Psoas muscle (tissue), 8 donors: ENCODE results near the gene TYRP1. TPM values are rescaled to one million over a fixed set of nuclear protein-coding genes. Genes with fewer than 3 reads are reported as not detected.

Source experiments
- ATAC-seq, 4 donors: fragments of 200-7000 bp; cut with Tn5 transposase; one replicate each; pipeline ENCODE4 v1.9.1; 2020; ENCODE audit warnings: moderate library complexity in 3 of 4, mild to moderate bottlenecking in 2 of 4
- DNase-seq, 2 donors: peaks; one replicate each; pipeline ENCODE4 v3.0.0-alpha.2; 2020
- H3K27ac ChIP-seq: fragments of 200-600 bp; one replicate; pipeline ENCODE4 v1.8.0; 2022
- H3K27me3 ChIP-seq, 3 donors: fragments of 200-600 bp in 1 of 3; one replicate each; pipeline versions ENCODE4 v1.6.1 to v1.8.0; 2013 to 2022; ENCODE audit warnings: low read length in 2 of 3, mild to moderate bottlenecking in 2 of 3, moderate library complexity in 1 of 3; ENCODE audit not compliant: insufficient read depth in 3 of 3
- H3K36me3 ChIP-seq, 2 donors: fragments of 200-600 bp in 1 of 2; one replicate each; pipeline versions ENCODE4 v1.6.1 to v1.8.0; 2013 to 2022; ENCODE audit warnings: low read depth in 1 of 2, mild to moderate bottlenecking in 1 of 2, moderate library complexity in 1 of 2; ENCODE audit not compliant: insufficient read depth in 1 of 2
- H3K4me1 ChIP-seq: fragments of 200-600 bp; one replicate; pipeline ENCODE4 v1.8.0; 2022
- H3K4me3 ChIP-seq: fragments of 200-600 bp; one replicate; pipeline ENCODE4 v1.8.0; 2022; ENCODE audit warnings: mild to moderate bottlenecking
- H3K9me3 ChIP-seq: fragments of 200-600 bp; one replicate; pipeline ENCODE4 v1.8.0; 2022
- CTCF ChIP-seq: fragments of 200-600 bp; IDR thresholded peaks from one replicate; pipeline ENCODE4 v1.8.0; 2022; ENCODE audit warnings: antibody characterized with exemption
- WGBS, 3 donors: extraction: QIAGEN DNeasy Blood & Tissue Kit; methylation state at CpG; one replicate each; pipeline versions ENCODE4 v1.1.6 to v1.1.7; 2013; 5-methylcytosine and 5-hydroxymethylcytosine counted together
- intact Hi-C, 2 donors: fragments of 100-400 bp; cut with DNase I; formaldehyde crosslinking; loops; one replicate each; pipeline versions ENCODE4 v1.11.0 to v1.14.2; 2022
- polyA plus RNA-seq, 3 donors: library from polyadenylated mRNA; stranded (reverse); fragments of 200-250 nt; gene quantifications; one replicate each; pipeline ENCODE4 v1.2.3, GENCODE V29; 2013
- total RNA-seq, 4 donors: library from RNA; stranded (reverse); fragmentation: NEBNext Ultra II Directional in 2 of 4; extraction: Animal tissue kit (Norgen Biotek cat#: 25700) in 2 of 4; gene quantifications; one replicate each; pipeline versions ENCODE4 v1.2.1 to v1.2.4, GENCODE V29; 2021 to 2023
- donor health status: healthy with polysubstance abuse.
- donor health status: DM: no; HTN: no; CAD: no; lungs with moderate emphysema.
- donor health status: Bipolar disorder and iron deficiency.
- donor health status: healthy.
- donor health status: DM: yes; HTN: yes; CAD: no.
- donor health status: DM: no; HTN: no; CAD: no.
- donor health status: DM: no; HTN: no; CAD: no.
- donor health status: DM: yes; HTN: yes; CAD: no.

TYRP1 gene
- total and polyA plus RNA-seq, 7 donors, result 0.31 to 10.7 (median 1.9) TPM

- intact Hi-C loops, result no loop called here
- no peak for TF ChIP-seq CTCF
- Histone ChIP-seq H3K9me3 (no peaks in the 10 kb centered on the region), H3K27me3 (no peaks in the 10 kb centered on the region), H3K4me1 (no peaks in the 10 kb centered on the region), H3K27ac (no peak overlapping the region), H3K36me3 (no peaks in the 10 kb centered on the region), H3K4me3 (no peak overlapping the region)
- ATAC-seq (no peak), DNase-seq (no peak)
- 4 to 11% (median 4%) methylated on average over 2 of the region's 2 CpGs for WGBS, 3 donors
These were observed 12.8 kb upstream of the TYRP1 start for GRCh38 chr9:12680341-12680740.

GRCh38 chr9:12680757-12681156 is 12.4 kb upstream of the TYRP1 start:
- Histone ChIP-seq H3K27ac (no peak overlapping the region), H3K4me1 (no peaks in the 10 kb centered on the region), H3K4me3 (no peak overlapping the region), H3K36me3 (no peaks in the 10 kb centered on the region), H3K9me3 (no peaks in the 10 kb centered on the region), H3K27me3 (no peaks in the 10 kb centered on the region)
- no peak for ATAC-seq
- no peak for TF ChIP-seq CTCF
- intact Hi-C loops, result no loop called here
- 81 to 89% (median 87%) methylated on average over 3 of the region's 3 CpGs for WGBS, 3 donors
- no peak for DNase-seq

- TF ChIP-seq CTCF, result no peak
- intact Hi-C loops, result no loop called here
- Histone ChIP-seq H3K4me3 (no peak overlapping the region), H3K27me3 (no peaks in the 10 kb centered on the region), H3K9me3 (no peaks in the 10 kb centered on the region), H3K27ac (no peak overlapping the region), H3K4me1 (no peaks in the 10 kb centered on the region), H3K36me3 (no peaks in the 10 kb centered on the region)
- DNase-seq (no peak), ATAC-seq (no peak)
These were observed 11.6 kb upstream of the TYRP1 start for GRCh38 chr9:12681620-12682019.

GRCh38 chr9:12684974-12685373 is 8.2 kb upstream of the TYRP1 start:
- 79% methylated on average over 1 of the region's 1 CpG for WGBS, 3 donors
- intact Hi-C loops, result no loop called here

More at GRCh38 chr9:12684974-12685373, 8.2 kb upstream of the TYRP1 start:
- Histone ChIP-seq H3K4me1 (no peaks in the 10 kb centered on the region), H3K9me3 (no peaks in the 10 kb centered on the region), H3K4me3 (no peak overlapping the region), H3K27ac (no peak overlapping the region), H3K36me3 (no peaks in the 10 kb centered on the region), H3K27me3 (no peaks in the 10 kb centered on the region)
- no peak for TF ChIP-seq CTCF
- ATAC-seq (no peak), DNase-seq (no peak)
